Measurements from ENCODE around the gene BTG3. TPM values are rescaled to one million over a fixed set of nuclear protein-coding genes. Genes with fewer than 3 reads are reported as not detected.

Gene BTG3
- total RNA-seq, 1 donor from 2014 or later = 51.8 TPM

DNA sequence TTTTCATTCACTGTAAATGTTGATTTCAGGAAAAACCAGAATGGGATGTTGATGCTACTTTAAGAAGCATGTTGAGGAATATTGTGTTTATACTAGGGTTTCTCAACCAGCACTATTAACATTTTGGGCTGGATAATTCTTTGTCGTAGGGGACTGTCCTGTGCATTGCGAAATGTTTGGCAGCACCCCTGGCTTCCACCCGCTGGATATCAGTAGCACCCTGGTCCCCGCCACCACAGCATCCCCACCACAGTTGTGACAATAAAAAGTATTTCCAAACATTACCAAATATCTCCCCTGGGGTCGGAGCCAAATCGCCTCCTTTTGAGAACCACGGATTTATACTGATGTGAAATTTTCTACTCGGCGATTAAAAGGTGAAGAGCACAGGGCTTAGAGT, 41.9 kb downstream of the BTG3 start:
- TF ChIP-seq, protein P1, sequence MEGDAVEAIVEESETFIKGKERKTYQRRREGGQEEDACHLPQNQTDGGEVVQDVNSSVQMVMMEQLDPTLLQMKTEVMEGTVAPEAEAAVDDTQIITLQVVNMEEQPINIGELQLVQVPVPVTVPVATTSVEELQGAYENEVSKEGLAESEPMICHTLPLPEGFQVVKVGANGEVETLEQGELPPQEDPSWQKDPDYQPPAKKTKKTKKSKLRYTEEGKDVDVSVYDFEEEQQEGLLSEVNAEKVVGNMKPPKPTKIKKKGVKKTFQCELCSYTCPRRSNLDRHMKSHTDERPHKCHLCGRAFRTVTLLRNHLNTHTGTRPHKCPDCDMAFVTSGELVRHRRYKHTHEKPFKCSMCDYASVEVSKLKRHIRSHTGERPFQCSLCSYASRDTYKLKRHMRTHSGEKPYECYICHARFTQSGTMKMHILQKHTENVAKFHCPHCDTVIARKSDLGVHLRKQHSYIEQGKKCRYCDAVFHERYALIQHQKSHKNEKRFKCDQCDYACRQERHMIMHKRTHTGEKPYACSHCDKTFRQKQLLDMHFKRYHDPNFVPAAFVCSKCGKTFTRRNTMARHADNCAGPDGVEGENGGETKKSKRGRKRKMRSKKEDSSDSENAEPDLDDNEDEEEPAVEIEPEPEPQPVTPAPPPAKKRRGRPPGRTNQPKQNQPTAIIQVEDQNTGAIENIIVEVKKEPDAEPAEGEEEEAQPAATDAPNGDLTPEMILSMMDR (IDR thresholded peaks at IDR 0.05) = no peak
- intact Hi-C loops (cut with DNase I) = no loop called here

GRCh38 chr21:17560377-17561025, 52.2 kb downstream of the BTG3 start:
- ATAC-seq (no peak), DNase-seq (no peak)
- no peak overlapping the region for H3K4me3 ChIP-seq
- H3K9me3 ChIP-seq = no peaks in the 10 kb centered on the region
- TF ChIP-seq, protein P1 (IDR thresholded peaks at IDR 0.05) = no peak
- H3K27ac ChIP-seq = no peak overlapping the region
- intact Hi-C loops (cut with DNase I) = no loop called here
- no peaks in the 10 kb centered on the region for H3K36me3 ChIP-seq
- no peaks in the 10 kb centered on the region for H3K4me1 ChIP-seq
- H3K27me3 ChIP-seq (ENCODE audit: low read depth) = no peaks in the 10 kb centered on the region

More for the DNA sequence above, 41.9 kb downstream of the BTG3 start:
- Histone ChIP-seq H3K27ac (no peak overlapping the region), H3K27me3 (ENCODE audit: low read depth) (no peaks in the 10 kb centered on the region), H3K4me3 (no peak overlapping the region), H3K9me3 (no peaks in the 10 kb centered on the region), H3K36me3 (no peaks in the 10 kb centered on the region), H3K4me1 (peaks cover 3% of the 10 kb centered on the region)
- peak; percentile 58 to 68 for ATAC-seq
- no peak for DNase-seq

DNA sequence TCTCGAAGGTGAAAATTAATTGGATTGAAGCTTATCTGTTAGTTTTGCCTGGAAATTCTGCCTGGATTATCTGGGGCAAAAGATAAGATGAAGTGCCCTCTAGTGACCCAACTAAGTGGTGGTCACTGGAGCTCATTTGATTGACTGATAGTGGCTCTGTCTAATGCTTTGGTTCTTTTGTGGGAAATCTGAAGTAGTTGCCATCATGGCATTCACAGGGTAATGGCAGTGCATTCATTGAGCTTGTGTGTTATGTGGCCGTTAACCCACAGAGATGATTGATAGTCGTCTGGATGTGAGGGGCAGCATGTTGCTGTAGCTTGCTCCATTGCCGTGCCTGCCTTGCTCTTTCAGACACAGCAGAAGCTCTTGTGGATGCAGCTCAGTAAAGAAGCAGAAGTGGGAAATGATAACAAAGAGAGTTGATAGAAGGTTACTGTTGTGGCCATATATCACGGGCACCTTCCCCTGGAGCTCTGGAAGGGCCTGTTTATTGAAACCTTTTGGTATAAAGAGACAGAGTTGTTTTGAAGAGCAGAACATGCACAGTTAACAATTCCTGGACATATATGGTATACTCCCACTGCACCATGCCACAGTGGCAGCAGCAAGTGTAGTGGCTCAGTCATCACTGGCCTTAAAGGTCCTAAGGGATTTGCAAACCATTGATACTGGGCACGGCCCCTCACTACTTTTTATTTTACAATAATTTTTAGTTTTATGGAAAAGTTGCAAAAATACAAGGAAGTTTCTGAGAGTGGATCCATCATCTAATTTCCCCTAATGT, 57.8 kb downstream of the BTG3 start:
- ATAC-seq (peak in 1 of 2 donors; percentile 8), DNase-seq (no peak)
- H3K36me3 ChIP-seq = no peaks in the 10 kb centered on the region
- no peak overlapping the region for H3K27ac ChIP-seq
- TF ChIP-seq, protein P1 (IDR thresholded peaks at IDR 0.05) = peak; percentile 21
- H3K4me3 ChIP-seq = no peak overlapping the region
- no peaks in the 10 kb centered on the region for H3K9me3 ChIP-seq
- no peaks in the 10 kb centered on the region for H3K4me1 ChIP-seq
- no peaks in the 10 kb centered on the region for H3K27me3 ChIP-seq (ENCODE audit: low read depth)
- intact Hi-C loops (cut with DNase I) = no loop called here

DNA sequence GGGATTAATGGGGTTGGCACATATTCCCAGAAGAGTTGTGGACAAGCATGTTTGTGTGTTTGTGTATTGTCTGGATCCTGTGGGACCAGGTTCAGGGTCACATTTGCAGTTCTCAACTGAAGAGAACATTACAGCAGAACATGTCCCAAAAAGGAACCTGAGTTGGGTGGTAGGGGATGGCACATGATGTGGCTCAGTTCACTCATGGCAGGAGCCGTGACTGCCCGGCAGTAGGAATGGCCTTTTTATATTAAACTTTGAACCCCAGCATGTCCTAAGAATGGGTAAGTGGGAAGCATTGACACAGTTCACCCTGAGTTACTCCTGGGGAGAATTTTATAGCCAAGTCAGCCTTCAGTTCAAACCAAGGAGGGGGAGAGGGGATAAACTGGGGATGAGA, 58.6 kb downstream of the BTG3 start:
- no peak overlapping the region for H3K27ac ChIP-seq
- no peaks in the 10 kb centered on the region for H3K27me3 ChIP-seq (ENCODE audit: low read depth)
- no peak overlapping the region for H3K4me3 ChIP-seq
- intact Hi-C loops (cut with DNase I) = no loop called here
- DNase-seq (no peak), ATAC-seq (no peak)
- no peaks in the 10 kb centered on the region for H3K4me1 ChIP-seq
- TF ChIP-seq, protein P1 (IDR thresholded peaks at IDR 0.05) = no peak
- H3K36me3 ChIP-seq = no peaks in the 10 kb centered on the region
- H3K9me3 ChIP-seq = no peaks in the 10 kb centered on the region

- H3K27me3 ChIP-seq (ENCODE audit: low read depth) = no peaks in the 10 kb centered on the region
- H3K27ac ChIP-seq = no peak overlapping the region
- H3K9me3 ChIP-seq = no peaks in the 10 kb centered on the region
- TF ChIP-seq, protein P1 (IDR thresholded peaks at IDR 0.05) = no peak
- DNase-seq (no peak), ATAC-seq (no peak)
- intact Hi-C loops (cut with DNase I) = no loop called here
- no peaks in the 10 kb centered on the region for H3K36me3 ChIP-seq
- H3K4me3 ChIP-seq = no peak overlapping the region
- no peaks in the 10 kb centered on the region for H3K4me1 ChIP-seq
These were observed 60.3 kb downstream of the BTG3 start for GRCh38 chr21:17552410-17552809.
